GM21526 (cell line): ENCODE results near the gene IST1.
"Not testable (repeated sequence)": the region's sequence is repeated elsewhere in the genome, so short reads cannot be mapped to it uniquely, and the experiment has no call there.

Experiments used
- ATAC-seq: cut with Tn5 transposase; IDR thresholded peaks from one replicate; pipeline ENCODE4 v1.9.1; 2021; ENCODE audit warnings: moderate library complexity; ENCODE audit not compliant: unreplicated experiment, low FRiP score

IST1 gene

DNA sequence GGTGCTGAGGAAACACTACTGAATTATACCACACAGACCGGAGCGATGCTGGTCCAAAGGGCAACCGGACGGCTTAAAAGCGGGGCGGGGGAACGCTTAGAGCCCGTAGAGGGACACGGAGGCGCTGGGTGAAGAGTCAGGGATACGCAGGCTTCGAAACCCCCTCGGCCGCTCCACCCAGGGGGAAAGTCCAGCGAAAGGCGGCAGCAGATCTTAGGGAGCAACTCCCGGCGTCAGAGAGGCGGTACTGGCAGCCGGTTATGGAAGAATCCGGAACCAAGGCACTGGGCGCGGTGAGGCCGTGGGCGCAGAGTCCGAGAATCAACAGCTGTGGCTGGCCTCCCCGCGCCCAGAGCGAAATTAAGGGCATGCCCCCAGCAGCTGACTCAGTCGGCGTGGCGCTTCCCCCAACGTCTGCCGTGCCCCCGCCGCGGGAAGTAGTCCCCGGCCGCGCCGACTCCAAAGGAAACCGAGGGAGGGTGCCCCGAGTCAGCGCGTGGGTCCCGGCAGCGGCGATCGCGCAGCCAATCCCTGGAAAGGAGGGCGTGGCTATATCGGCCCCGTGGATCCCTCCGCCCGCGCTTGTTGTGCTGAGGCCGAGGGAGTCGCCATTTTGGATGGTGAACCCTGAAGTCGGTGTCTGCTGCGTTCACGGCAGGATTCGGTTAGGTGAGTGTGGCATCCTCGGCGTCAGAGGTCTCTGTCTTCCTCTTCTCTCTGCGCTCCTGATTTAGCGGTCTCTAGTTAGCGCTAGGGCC is at the start of gene IST1:
IST1 (plus strand) TSS at position 611 of the 758 bp plus-strand sequence. CDS start 20,110 bp downstream, outside the sequence.
- ATAC-seq, result peak; percentile 73

GRCh38 chr16:71845639-71846430 is 49.5 kb upstream of the IST1 start, which contains the start of gene ATXN1L:
Gene ATXN1L, plus strand, starts transcription at chr16:71845976. Its CDS starts 3,765 bp downstream, at chr16:71849741.
- ATAC-seq, result peak; percentile 61

GRCh38 chr16:71846431-71846830 is 48.9 kb upstream of the IST1 start:
- ATAC-seq, result peak; percentile 19

GRCh38 chr16:71847096-71847495 is 48.2 kb upstream of the IST1 start:
- ATAC-seq, result no peak

DNA sequence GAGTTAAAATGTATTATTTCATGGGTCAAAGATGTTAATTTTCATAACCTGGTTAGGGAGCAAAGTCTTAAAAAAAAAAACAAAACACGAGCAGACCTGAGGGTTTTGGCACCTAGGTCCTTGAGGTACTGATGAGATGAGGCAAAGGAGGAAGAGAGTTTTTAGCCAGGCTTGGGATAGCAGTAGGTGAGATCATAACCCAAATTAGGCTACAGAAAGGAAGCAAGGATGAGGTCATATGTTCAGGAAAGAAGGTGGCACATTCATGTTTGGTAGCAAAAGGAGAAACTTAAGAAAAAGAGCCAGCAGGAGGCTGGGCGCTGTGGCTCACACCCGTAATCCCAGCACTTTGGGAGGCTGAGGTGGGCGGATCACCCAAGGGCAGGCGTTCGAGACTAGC is 46.7 kb upstream of the IST1 start:
- ATAC-seq, result no peak

DNA sequence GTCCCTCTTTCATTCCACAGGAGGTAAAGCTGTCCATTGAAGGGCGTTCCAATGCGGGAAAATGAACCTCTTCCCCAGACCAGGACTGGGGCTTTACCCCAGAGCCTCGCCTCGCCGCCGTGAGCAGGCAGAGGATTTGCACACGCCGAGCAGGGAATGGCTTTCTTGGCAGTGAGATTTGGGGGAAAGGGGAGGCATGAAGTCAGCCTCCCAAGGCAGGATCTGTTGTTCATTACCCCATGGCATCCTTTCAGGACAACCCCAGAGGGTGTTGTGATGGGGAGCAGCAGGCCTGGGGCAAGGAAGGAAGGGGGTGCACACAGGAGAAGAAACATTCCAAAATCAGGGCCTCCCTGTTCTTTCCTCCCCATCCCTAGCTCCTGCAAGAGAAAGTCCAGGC is 43.6 kb upstream of the IST1 start:
- ATAC-seq, result no peak

DNA sequence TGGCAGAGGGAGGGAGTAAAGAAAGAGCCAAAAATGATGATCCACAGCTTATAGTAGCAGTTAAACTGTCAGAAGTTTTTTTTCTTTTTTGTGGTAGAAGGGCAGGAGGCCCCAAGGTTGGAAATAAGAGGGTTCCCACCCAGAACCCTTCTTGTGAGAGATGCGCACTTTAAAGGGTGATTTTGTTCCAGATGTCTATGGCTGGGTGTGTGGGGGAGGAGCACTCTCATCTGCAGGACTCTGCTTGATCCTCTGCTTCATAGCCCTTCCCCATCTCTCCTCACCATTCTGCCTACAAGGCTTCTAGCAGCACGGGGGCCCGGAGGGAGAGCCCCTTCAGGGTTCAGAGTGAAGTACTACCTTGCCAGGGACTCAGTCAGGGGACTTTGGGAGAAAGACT is 43.2 kb upstream of the IST1 start:
- ATAC-seq, result no peak

DNA sequence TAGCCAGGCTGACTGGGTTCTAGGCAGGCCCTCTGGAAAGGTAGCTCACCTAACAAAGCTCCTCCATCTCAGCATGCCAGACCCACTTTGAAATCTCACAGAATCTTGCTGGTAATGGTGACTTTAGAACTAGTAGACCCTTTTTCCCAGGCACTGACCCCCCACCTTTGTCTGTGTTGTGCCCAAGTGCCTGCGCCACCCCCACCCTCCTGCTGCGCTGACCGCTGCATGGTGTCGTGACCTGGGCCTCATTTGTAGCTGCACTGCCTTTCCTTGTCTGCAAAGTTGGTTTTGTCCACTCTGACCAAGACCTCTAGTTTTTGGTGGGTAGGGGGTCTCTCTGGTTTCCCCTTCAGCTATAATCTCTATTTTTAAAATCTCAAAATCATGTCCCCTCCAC is 42.8 kb upstream of the IST1 start:
- no peak for ATAC-seq

DNA sequence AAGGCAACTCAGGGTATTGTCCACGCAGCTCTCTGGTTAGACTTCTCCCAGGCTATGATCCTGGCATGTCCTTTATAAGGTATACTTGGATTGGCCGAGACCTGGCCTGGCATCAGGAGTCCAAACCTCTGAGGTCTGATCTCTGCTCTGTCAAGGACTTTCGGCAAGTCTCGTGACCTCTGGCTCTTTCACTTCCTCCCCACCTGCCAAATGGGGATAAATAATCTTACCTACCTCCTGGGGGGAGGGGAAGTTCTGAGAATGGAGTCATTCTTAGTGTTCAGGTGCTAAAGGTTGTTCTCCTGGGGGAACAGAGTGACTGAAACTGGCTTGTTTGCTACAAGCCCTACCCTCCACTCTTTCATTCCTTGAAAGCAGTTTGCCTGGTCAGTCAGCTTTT is 41.9 kb upstream of the IST1 start:
- ATAC-seq, result peak; percentile 69

GRCh38 chr16:71854369-71854948 is 40.9 kb upstream of the IST1 start:
- ATAC-seq, result no peak

- no peak for ATAC-seq
Observed at GRCh38 chr16:71855937-71856662, 39.2 kb upstream of the IST1 start.

DNA sequence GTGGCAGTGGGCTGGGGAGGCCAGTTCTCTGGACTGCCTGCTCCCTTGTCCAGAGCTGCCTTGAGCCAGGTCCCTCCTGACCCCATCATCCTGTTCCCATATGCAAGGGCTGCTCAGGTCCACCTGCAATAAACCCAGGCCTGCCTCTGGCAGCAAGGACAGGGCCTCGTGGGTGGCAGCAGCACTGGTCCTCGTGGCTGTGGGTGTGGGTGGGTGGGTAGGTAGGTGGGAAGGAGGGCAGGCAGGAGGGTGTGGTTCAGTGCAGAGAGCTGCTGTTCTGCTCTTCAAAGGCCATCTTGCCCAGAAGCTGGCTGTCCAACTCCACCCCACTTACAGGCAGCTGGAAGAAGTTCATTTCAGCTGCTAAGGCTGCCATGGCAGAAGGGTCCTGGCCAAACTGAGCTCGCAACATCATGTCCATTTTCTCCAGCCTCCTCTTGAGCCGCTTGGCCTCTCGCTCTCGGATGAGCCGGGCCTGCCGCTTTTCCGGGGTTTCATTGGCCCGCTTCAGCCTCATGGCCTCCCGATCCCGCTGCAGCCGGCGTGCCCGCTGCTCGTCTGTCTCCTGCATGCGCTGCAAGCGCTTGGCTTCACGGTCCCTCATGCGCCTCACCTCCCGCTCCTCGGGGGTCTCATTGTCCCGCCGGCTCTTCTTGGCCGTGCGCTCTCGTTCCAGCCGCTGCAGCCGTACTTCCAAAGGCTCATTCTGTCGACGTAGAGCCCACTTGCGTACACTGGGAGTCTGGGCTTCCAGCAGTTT is 35.4 kb upstream of the IST1 start:
- ATAC-seq, result no peak

GRCh38 chr16:71863995-71864394 is 31.3 kb upstream of the IST1 start:
- no peak for ATAC-seq

DNA sequence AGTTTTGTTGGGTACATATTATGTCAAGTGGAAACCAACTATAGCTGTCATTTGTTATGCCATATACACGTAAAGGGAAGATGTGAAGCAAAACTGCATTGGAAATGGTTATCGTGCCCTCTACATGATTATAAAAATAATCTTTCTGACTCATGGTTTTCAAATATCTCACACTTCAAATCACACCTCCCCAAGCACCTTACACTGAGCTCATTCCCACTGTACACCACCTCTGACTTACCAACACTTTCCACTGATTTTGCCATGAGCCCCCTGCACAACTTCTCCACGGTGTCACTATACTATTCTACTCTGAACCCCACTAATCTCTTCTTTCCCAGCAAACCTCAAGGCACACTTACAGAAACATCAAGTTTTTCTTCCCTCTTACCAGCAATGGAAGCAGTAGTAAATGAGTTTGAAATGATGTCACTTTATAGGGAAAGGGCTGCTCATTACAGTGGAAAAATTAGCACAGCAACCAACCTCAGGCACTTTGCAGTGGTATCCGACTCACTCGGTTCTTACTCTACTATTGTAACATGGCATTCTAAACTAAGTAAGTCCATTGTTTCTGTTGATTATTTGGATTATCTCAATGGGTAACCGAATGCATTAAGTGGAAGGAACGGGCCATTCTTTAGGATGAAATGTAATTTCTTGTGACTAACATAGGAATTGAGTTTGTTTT is 30.0 kb upstream of the IST1 start:
- ATAC-seq, result no peak

DNA sequence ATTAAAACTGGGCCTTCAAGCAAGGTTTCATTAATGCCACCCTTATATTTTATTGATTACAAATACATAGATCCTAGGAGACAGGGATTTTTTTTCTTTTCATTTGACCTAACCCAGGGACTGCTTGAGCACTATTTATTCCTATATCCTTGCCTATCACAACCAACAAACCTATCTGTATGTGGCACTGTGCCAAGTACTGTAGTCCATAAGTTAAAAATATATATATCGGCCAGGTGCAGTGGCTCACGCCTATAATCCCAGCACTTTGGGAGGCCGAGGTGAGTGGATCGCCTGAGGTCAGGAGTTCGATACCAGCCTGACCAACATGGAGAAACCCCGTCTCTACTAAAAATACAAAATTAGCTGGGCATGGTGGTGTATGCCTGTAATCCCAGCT is 28.2 kb upstream of the IST1 start:
- ATAC-seq, result not testable (repeated sequence)

GRCh38 chr16:71867939-71868338 is 27.4 kb upstream of the IST1 start:
- no peak for ATAC-seq

DNA sequence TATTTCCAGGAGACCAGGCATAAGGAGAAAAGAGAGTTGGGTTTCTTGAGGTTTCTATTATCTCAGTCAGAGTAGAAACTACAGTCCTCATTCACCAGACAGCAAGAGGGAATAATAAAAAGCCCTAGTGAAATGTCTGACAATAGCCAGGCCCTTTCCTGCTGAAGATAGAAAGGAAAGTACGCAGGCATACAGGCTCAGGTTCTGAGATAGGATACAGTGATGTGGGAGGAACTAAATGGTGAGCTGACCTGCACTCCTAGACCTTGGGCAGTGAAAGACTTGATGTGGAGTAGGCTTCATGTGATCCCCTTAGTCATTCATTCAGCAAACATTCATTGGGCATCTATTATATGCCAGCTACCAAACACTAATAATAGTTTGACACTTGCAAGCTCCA is 26.2 kb upstream of the IST1 start:
- ATAC-seq, result no peak

GRCh38 chr16:71870818-71871217 is 24.5 kb upstream of the IST1 start:
- ATAC-seq, result no peak

DNA sequence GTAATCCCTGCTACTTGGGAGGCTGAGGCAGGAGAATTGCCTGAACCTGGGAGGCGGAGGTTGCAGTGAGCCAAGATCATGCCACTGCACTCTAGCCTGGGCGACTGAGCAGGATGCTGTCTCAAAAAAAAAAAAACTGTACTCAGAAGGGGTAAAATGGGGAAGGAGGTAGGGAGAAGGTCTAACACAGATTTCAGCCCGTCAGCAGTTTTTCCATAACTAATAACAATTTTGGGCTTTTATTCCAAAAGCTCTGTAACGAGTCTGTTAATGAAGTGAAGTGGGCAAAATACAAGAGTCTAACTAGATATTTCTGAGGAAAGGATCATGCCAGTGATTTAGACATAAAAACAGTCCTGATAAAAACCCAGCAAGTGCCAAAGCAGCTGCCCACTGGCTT is 22.1 kb upstream of the IST1 start:
- no peak for ATAC-seq
